ENCODE data around the gene MRTO4. TPM values are rescaled to one million over a fixed set of nuclear protein-coding genes. Genes with fewer than 3 reads are reported as not detected.
"Not testable (repeated sequence)": the region's sequence is repeated elsewhere in the genome, so short reads cannot be mapped to it uniquely, and the experiment has no call there.

MRTO4 gene
- total and polyA plus RNA-seq, 4 donors: 18.4 to 45.0 (median 33.7) TPM

DNA sequence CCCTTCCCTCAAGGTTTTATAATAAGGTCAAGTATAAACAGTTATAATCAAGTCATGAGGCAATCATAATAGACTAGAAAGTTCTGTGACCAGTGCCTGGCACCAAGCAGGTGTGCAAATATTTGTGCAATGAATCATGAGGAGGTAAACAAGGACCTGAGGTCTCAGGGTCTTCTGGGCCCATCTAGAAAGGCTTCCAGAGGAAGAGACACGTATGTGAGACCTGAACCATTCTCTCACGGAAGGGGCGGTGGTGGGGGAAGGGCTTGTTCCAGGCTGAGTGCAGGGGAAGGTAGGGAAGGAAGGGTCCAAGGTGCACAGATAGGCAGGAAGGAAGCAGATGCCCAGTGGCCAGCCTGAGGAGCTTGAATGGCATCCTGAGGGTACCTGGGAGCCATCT lies 33.8 kb downstream of the MRTO4 start:
- WGBS (ENCODE audit: insufficient coverage): 100% methylated on average over 2 of the region's 3 CpGs
- not testable (repeated sequence) for H3K4me3 ChIP-seq (ENCODE audit: low read depth, low read length); H3K27ac ChIP-seq (ENCODE audit: low read depth, low read length); DNase-seq (ENCODE audit: low read depth in 4 of 6, low spot score in 6 of 6); H3K27me3 ChIP-seq (ENCODE audit: control insufficient read depth, insufficient read depth, low read length); H3K9me3 ChIP-seq (ENCODE audit: control insufficient read depth, insufficient read depth, low read length)
- H3K4me1 ChIP-seq (ENCODE audit: control insufficient read depth, insufficient read depth, low read length): peaks cover 15% of the 10 kb centered on the region
- peaks cover 34% of the 10 kb centered on the region for H3K36me3 ChIP-seq (ENCODE audit: control insufficient read depth, insufficient read depth, low read length)

DNA sequence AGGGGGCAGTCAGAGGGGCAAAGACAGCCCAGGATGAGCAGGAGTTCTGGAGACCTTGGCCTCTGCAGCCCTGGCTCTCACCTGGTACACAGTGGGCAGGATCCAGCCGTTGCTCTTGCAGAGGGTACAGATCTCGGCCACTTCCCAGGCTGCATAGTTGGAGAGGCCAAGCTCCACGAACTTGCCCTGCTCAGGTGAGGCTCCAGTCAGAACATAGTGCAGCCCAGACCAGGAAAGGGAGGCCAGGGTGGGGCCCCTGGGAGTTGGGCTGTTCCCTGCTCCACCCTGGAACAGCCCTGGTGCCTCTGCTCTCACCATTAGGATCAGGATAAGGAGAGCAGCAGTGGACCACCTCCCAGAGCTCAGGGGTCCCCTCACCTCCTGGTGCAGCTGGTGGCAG lies 34.2 kb downstream of the MRTO4 start:
- Histone ChIP-seq H3K4me1 (ENCODE audit: control insufficient read depth, insufficient read depth, low read length) (peaks cover 15% of the 10 kb centered on the region), H3K36me3 (ENCODE audit: control insufficient read depth, insufficient read depth, low read length) (peaks cover 34% of the 10 kb centered on the region)
- not testable (repeated sequence) for H3K9me3 ChIP-seq (ENCODE audit: control insufficient read depth, insufficient read depth, low read length); H3K4me3 ChIP-seq (ENCODE audit: low read depth, low read length); DNase-seq (ENCODE audit: low read depth in 4 of 6, low spot score in 6 of 6); H3K27me3 ChIP-seq (ENCODE audit: control insufficient read depth, insufficient read depth, low read length); H3K27ac ChIP-seq (ENCODE audit: low read depth, low read length)
- 58% methylated on average over 3 of the region's 3 CpGs for WGBS (ENCODE audit: insufficient coverage)

DNA sequence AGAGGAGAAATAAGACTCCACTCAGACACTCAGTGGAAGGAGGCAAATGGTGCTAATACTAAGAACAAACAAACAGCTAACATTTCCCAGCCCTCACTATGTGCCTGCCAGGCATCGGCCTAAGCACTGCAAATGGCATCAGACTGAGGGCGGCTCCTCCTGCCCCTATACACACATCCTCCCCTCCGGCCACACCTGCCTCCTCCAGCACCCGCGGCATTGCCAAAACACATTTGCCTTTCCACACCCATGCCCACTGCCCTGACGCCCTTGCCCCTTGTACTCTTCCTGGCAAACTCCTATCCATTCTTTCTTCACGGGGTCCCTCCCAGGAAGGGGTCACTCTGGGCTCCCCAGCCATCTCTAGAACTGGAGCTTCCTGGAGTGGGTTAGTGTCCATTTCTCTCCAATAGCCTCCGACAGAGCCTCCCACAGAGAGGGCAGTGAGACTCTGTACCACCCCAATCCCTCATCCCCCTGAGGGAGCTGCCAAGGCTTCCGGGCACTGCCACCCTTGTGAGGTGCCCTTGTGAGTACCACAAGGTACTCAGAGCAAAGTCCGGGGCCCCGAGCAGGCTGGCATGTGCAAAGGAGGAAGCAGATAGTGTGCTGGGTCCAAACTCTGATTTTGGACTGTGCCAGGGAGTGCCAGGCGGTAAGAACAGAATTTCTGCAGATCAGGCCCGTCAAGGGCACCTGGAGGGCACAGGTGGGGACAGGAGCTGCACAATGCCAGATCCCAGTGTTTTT lies 36.0 kb downstream of the MRTO4 start:
- Histone ChIP-seq H3K4me1 (ENCODE audit: control insufficient read depth, insufficient read depth, low read length) (peaks cover 15% of the 10 kb centered on the region), H3K9me3 (ENCODE audit: control insufficient read depth, insufficient read depth, low read length) (no peaks in the 10 kb centered on the region), H3K36me3 (ENCODE audit: control insufficient read depth, insufficient read depth, low read length) (peaks cover 26% of the 10 kb centered on the region), H3K27ac (ENCODE audit: low read depth, low read length) (no peak overlapping the region), H3K4me3 (ENCODE audit: low read depth, low read length) (no peak overlapping the region), H3K27me3 (ENCODE audit: control insufficient read depth, insufficient read depth, low read length) (peaks cover 3% of the 10 kb centered on the region)
- WGBS (ENCODE audit: insufficient coverage): 91% methylated on average over 10 of the region's 13 CpGs
- no peak for DNase-seq (ENCODE audit: low read depth in 4 of 6, low spot score in 6 of 6)

DNA sequence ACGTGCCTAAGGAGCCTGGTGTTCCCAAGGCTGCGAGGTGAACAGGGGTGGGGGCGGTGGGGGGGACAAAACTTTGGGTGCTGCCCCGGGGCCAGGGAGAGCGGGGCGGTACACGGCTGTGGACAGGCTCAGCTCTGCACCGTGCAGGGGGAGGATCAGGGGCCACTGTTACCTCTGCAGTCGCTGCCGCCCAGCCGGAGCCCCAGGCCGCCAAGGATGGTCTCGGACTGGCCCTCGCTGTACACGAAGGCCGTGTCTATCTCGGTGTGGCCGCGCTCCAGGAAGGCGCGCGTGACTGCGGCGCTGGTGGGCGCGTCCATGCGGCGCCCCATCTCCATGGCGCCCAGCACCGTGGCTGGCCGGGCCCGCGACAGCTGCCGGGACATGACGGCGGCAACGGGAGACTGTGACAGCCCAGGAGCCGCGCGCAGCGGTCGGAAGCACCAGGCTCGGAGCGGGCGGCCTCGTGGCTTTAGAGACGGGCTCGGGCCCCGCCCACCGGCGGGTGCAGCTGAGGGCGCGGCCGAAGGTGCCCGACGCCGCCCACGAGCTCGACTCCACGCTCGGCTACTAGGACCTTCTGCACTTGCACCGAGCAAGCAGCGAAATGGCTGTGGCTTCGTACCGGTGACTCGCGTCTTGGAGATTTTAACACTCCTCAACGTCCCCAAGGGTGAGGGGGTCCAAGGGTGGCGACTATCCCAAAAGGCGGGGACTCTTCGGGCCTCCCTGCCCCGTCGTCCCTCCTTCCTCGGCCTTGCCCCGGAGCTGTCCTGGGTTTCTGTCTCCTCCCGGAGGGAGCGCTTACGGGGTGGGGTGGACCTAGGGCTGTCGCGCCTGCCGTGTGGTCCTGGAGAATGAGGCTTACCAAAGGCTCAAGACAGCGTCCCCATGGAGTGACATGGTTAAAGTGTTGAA lies 37.0 kb downstream of the MRTO4 start, which contains the start of gene AKR7A3:
Gene AKR7A3, minus strand, starts transcription at position 447 of the 918 bp plus-strand sequence. Its CDS starts 61 bp downstream, at position 386.
- H3K9me3 ChIP-seq (ENCODE audit: control insufficient read depth, insufficient read depth, low read length); H3K27ac ChIP-seq (ENCODE audit: low read depth, low read length); H3K27me3 ChIP-seq (ENCODE audit: control insufficient read depth, insufficient read depth, low read length): not testable (repeated sequence)
- peaks cover 15% of the 10 kb centered on the region for H3K4me1 ChIP-seq (ENCODE audit: control insufficient read depth, insufficient read depth, low read length)
- peaks cover 21% of the 10 kb centered on the region for H3K36me3 ChIP-seq (ENCODE audit: control insufficient read depth, insufficient read depth, low read length)
- DNase-seq (ENCODE audit: low read depth in 4 of 6, low spot score in 6 of 6): peak in 2 of 6 donors; percentile 58 to 71
- H3K4me3 ChIP-seq (ENCODE audit: low read depth, low read length): peak within 1 kb of the TSS; percentile 40
- 13% methylated on average over 60 of the region's 82 CpGs for WGBS (ENCODE audit: insufficient coverage)

DNA sequence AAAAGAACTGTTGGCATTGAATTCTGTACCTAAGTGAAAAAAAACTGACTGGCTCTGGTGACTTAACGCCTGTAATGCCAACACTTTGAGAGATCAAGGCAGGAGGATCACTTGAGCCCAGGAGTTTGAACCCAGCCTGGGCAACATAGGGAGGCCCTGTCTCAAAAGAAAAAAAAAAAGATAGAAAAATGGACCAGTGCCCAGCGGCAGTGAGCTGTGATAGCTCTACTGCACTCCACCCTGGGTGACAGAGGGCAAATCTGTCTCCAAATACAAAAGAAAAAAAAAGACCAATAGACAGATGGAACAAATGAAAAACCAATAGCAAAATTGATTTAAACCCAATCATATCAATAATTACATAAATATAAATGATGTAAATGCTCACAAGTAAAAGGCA lies 37.6 kb downstream of the MRTO4 start:
- Histone ChIP-seq H3K9me3 (ENCODE audit: control insufficient read depth, insufficient read depth, low read length) (peaks cover 7% of the 10 kb centered on the region), H3K4me1 (ENCODE audit: control insufficient read depth, insufficient read depth, low read length) (peaks cover 15% of the 10 kb centered on the region), H3K27ac (ENCODE audit: low read depth, low read length) (no peak overlapping the region), H3K27me3 (ENCODE audit: control insufficient read depth, insufficient read depth, low read length) (peaks cover 3% of the 10 kb centered on the region), H3K36me3 (ENCODE audit: control insufficient read depth, insufficient read depth, low read length) (peaks cover 15% of the 10 kb centered on the region), H3K4me3 (ENCODE audit: low read depth, low read length) (peak overlapping the region; percentile 40)
- DNase-seq (ENCODE audit: low read depth in 4 of 6, low spot score in 6 of 6): no peak
- 25% methylated on average over 1 of the region's 2 CpGs for WGBS (ENCODE audit: insufficient coverage)

DNA sequence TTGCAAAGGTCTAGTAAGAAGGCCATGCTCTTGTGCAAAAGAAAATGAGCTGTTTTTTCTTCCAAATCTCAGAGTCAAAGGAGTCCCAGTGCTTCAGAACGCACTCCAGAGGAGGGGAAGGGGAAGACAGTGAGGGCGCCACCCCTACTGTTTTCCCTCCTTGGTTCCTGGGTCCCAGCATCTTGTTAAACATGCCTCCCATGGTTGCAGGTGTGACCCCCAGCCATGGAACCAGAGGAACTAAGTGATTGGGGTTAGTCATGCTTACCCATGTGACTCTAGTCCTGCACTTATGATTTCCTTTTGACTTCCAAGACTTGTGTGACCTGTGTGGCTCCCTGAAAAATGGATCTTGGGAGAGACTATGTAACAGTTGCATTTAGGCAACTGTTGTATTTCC lies 43.0 kb downstream of the MRTO4 start:
- no peak overlapping the region for H3K27ac ChIP-seq (ENCODE audit: low read depth, low read length)
- peaks cover 16% of the 10 kb centered on the region for H3K9me3 ChIP-seq (ENCODE audit: control insufficient read depth, insufficient read depth, low read length)
- H3K27me3 ChIP-seq (ENCODE audit: control insufficient read depth, insufficient read depth, low read length): no peaks in the 10 kb centered on the region
- peaks cover 7% of the 10 kb centered on the region for H3K36me3 ChIP-seq (ENCODE audit: control insufficient read depth, insufficient read depth, low read length)
- H3K4me1 ChIP-seq (ENCODE audit: control insufficient read depth, insufficient read depth, low read length): no peaks in the 10 kb centered on the region
- H3K4me3 ChIP-seq (ENCODE audit: low read depth, low read length): no peak overlapping the region
- no peak for DNase-seq (ENCODE audit: low read depth in 4 of 6, low spot score in 6 of 6)
- WGBS (ENCODE audit: insufficient coverage): no CpG with 5 or more reads among the region's 2 CpGs

DNA sequence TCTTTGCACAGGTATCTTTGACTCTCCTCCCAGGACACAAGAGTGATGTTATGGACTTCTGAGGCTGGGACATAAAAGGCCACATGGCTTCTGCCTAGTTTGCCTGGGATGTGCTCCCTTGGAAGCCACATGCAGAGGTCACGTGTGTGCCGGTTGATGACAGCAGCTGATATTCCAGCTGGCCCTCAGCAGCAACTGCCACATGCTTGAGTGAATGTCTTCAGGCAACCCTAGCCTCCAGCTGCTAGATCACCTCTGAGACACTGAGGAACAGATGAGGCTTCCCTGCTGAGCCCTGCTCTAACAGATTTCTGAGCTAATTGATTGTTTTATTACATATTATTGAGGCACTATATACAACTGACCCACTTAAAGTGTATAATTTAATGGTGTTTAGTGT lies 48.6 kb downstream of the MRTO4 start:
- Histone ChIP-seq H3K27me3 (ENCODE audit: control insufficient read depth, insufficient read depth, low read length) (no peaks in the 10 kb centered on the region), H3K9me3 (ENCODE audit: control insufficient read depth, insufficient read depth, low read length) (peaks cover 3% of the 10 kb centered on the region), H3K4me1 (ENCODE audit: control insufficient read depth, insufficient read depth, low read length) (no peaks in the 10 kb centered on the region), H3K36me3 (ENCODE audit: control insufficient read depth, insufficient read depth, low read length) (peaks cover 35% of the 10 kb centered on the region), H3K4me3 (ENCODE audit: low read depth, low read length) (no peak overlapping the region), H3K27ac (ENCODE audit: low read depth, low read length) (no peak overlapping the region)
- WGBS (ENCODE audit: insufficient coverage): 78% methylated on average over 2 of the region's 2 CpGs
- DNase-seq (ENCODE audit: low read depth in 4 of 6, low spot score in 6 of 6): peak in 1 of 6 donors; percentile 70

DNA sequence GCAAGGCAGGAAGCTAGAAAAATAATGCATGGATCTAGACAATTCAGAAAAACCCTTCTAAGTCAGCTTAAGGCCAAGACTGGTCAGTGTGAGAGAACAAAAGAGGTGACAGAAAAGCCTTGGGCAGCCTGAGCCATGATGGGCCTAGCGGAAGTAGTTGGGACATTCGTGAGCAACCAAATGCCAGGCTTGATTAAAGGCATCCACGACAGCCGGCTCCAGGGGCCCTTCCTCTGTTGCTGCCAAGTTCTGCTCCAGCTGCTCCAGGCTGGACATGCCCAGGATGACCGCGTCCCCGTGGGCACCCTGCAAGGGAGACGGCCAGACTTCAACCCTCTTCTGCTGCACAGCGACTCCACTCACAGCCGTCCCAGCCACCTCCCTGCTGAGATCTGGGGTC lies 52.5 kb downstream of the MRTO4 start:
- not testable (repeated sequence) for DNase-seq (ENCODE audit: low read depth in 4 of 6, low spot score in 6 of 6); H3K27me3 ChIP-seq (ENCODE audit: control insufficient read depth, insufficient read depth, low read length); H3K4me1 ChIP-seq (ENCODE audit: control insufficient read depth, insufficient read depth, low read length); H3K4me3 ChIP-seq (ENCODE audit: low read depth, low read length); H3K9me3 ChIP-seq (ENCODE audit: control insufficient read depth, insufficient read depth, low read length); H3K27ac ChIP-seq (ENCODE audit: low read depth, low read length)
- whole genome bisulfite sequencing (ENCODE audit: insufficient coverage): 100% methylated on average over 1 of the region's 10 CpGs
- peaks cover 63% of the 10 kb centered on the region for H3K36me3 ChIP-seq (ENCODE audit: control insufficient read depth, insufficient read depth, low read length)

DNA sequence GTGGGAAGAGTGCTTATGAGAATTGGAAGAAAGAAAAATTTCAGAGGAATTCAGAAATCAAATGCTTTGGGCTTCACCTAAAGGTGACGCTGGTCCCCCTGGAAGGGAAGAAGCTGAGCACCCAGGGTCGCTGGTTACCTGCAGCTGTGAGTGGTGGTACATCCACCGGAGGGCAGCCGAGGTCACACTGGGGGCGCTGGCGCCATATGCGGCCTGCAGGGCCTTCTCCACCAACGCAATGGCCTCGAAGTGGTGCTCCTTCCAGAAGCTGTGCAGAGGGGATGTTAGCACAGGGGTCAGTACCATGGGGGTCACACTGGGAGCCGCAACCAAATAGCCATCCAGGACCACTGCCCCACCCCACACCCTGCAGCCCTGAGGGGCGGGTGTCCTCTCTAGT lies 54.3 kb downstream of the MRTO4 start:
- no peak overlapping the region for H3K4me3 ChIP-seq (ENCODE audit: low read depth, low read length)
- no peaks in the 10 kb centered on the region for H3K9me3 ChIP-seq (ENCODE audit: control insufficient read depth, insufficient read depth, low read length)
- 97% methylated on average over 11 of the region's 11 CpGs for WGBS (ENCODE audit: insufficient coverage)
- peaks cover 11% of the 10 kb centered on the region for H3K4me1 ChIP-seq (ENCODE audit: control insufficient read depth, insufficient read depth, low read length)
- H3K27ac ChIP-seq (ENCODE audit: low read depth, low read length): no peak overlapping the region
- peaks cover 63% of the 10 kb centered on the region for H3K36me3 ChIP-seq (ENCODE audit: control insufficient read depth, insufficient read depth, low read length)
- DNase-seq (ENCODE audit: low read depth in 4 of 6, low spot score in 6 of 6): no peak
- H3K27me3 ChIP-seq (ENCODE audit: control insufficient read depth, insufficient read depth, low read length): no peaks in the 10 kb centered on the region
